ENCODE data around the gene LRRC30. TPM values are rescaled to one million over a fixed set of nuclear protein-coding genes. Genes with fewer than 3 reads are reported as not detected.

LRRC30 gene
- total RNA-seq (2022; extraction: Qiagen RNA extraction; ENCODE audit: low read depth): not detected in 5 replicates

DNA sequence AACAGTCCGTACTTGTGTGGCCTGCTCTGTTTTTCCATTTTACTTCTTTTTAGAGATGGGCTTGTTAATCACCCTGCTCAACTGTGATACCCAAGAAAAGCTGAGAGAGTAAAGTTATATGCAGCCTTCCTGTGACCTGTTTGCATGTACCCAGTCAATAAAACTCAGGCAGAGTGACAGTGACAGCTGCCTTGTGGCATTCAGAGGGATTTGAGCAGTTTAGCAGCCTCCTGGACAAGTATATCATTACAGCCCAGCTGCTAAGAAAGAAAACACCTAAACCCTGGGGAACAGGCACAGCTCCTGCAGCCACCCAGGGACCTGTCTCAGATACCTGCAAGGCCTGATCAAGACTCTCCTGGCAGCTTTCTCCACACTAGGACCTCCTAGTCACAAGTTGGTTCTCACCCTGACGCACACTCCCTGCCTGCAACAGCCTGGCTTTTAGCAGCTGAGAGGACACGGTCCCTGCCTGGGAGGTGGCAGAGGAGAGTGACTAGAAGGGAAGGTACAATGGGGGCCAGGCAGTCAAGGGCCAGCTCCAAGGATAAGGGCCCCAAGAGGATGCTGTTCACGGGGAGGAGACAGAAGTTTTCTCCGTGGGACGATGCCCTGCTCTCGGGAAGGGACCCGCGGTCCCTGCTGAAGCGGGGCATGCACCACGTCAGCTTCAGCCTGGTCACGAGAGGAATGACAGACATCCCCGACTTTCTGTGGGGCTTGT lies at the start of gene LRRC30:
TSS of gene LRRC30 (plus strand) at position 464 of the 724 bp plus-strand sequence. CDS start at position 514, 50 bp downstream.

Other genes with a start within 250 kb of the LRRC30 start
- 0.03 to 0.17 TPM (median 0.06 TPM) in 4 of 5 replicates, not detected in the other for gene LAMA1, start 113.3 kb upstream of the LRRC30 start, total RNA-seq (2022; extraction: Qiagen RNA extraction; ENCODE audit: low read depth)